COLO668 (cell line): ENCODE measurements around the gene CFAP251.
"Not testable (repeated sequence)": the region's sequence is repeated elsewhere in the genome, so short reads cannot be mapped to it uniquely, and the experiment has no call there.

Source experiments
- DNase-seq: peaks from one replicate; lab custom pipeline; 2025; ENCODE audit not compliant: unreplicated experiment; lab: John Stamatoyannopoulos, UW

Gene CFAP251

GRCh38 chr12:121908702-121909101 lies 9.7 kb upstream of the CFAP251 start:
- DNase-seq = no peak

GRCh38 chr12:121911824-121912585 lies 6.4 kb upstream of the CFAP251 start:
- DNase-seq = no peak

- peak; percentile 12 for DNase-seq
Observed at GRCh38 chr12:121915841-121916321, 2.5 kb upstream of the CFAP251 start.

- no peak for DNase-seq
Observed at GRCh38 chr12:121916719-121917118, 1.7 kb upstream of the CFAP251 start.

- DNase-seq = no peak
Observed at GRCh38 chr12:121918679-121919038, 267 bp downstream of the CFAP251 start.

GRCh38 chr12:121921066-121921465 lies 2.7 kb downstream of the CFAP251 start:
- no peak for DNase-seq

GRCh38 chr12:121925358-121925695 lies 6.9 kb downstream of the CFAP251 start:
- DNase-seq = no peak

GRCh38 chr12:121926874-121927706 lies 8.7 kb downstream of the CFAP251 start:
- no peak for DNase-seq

GRCh38 chr12:121927813-121928212 lies 9.4 kb downstream of the CFAP251 start:
- DNase-seq = no peak

GRCh38 chr12:121929545-121929944 lies 11.2 kb downstream of the CFAP251 start:
- DNase-seq = not testable (repeated sequence)

- no peak for DNase-seq
Observed at GRCh38 chr12:121930862-121931261, 12.5 kb downstream of the CFAP251 start.

GRCh38 chr12:121932176-121932536 lies 13.8 kb downstream of the CFAP251 start:
- no peak for DNase-seq

- no peak for DNase-seq
Observed at GRCh38 chr12:121932914-121933521, 14.6 kb downstream of the CFAP251 start.

- DNase-seq = no peak
Observed at GRCh38 chr12:121933522-121934308, 15.3 kb downstream of the CFAP251 start.

GRCh38 chr12:121934309-121934664 lies 15.9 kb downstream of the CFAP251 start:
- no peak for DNase-seq

GRCh38 chr12:121937654-121938053 lies 19.3 kb downstream of the CFAP251 start:
- no peak for DNase-seq

GRCh38 chr12:121939186-121939585 lies 20.8 kb downstream of the CFAP251 start:
- no peak for DNase-seq

- DNase-seq = no peak
Observed at GRCh38 chr12:121939992-121940766, 21.8 kb downstream of the CFAP251 start.

- no peak for DNase-seq
Observed at GRCh38 chr12:121942145-121942718, 23.8 kb downstream of the CFAP251 start.

- no peak for DNase-seq
Observed at GRCh38 chr12:121943926-121944325, 25.5 kb downstream of the CFAP251 start.
